ENCODE results near the gene GFPT2. TPM values are rescaled to one million over a fixed set of nuclear protein-coding genes. Genes with fewer than 3 reads are reported as not detected.

GFPT2 gene
- total RNA-seq, 1 donor from 2014 or later, result 47.9 TPM

- no peaks in the 10 kb centered on the region for H3K36me3 ChIP-seq
- no peaks in the 10 kb centered on the region for H3K9me3 ChIP-seq
- TF ChIP-seq POLR2AphosphoS5 (IDR thresholded peaks at IDR 0.05; ENCODE audit: insufficient read depth in 1 of 2, low read depth in 1 of 2), result no peak
- TF ChIP-seq CTCF (IDR thresholded peaks at IDR 0.05), result no peak
- no peaks in the 10 kb centered on the region for H3K27me3 ChIP-seq
- intact Hi-C loops (cut with DNase I), result no loop called here
- no peak overlapping the region for H3K4me3 ChIP-seq
- DNase-seq (ENCODE audit: extremely low spot score in 2 of 2), result no peak
- no peak overlapping the region for H3K27ac ChIP-seq
- H3K4me1 ChIP-seq, result peaks cover 5% of the 10 kb centered on the region
These were observed 14.2 kb upstream of the GFPT2 start for GRCh38 chr5:180367300-180367699.

- intact Hi-C loops (cut with DNase I), result no loop called here
- Histone ChIP-seq H3K27me3 (no peaks in the 10 kb centered on the region), H3K4me3 (no peak overlapping the region), H3K4me1 (peaks cover 5% of the 10 kb centered on the region), H3K36me3 (no peaks in the 10 kb centered on the region), H3K27ac (no peak overlapping the region), H3K9me3 (no peaks in the 10 kb centered on the region)
- DNase-seq (ENCODE audit: extremely low spot score in 2 of 2), result no peak
- no peak for TF ChIP-seq POLR2A (IDR thresholded peaks at IDR 0.05)
- no peak for TF ChIP-seq CTCF (IDR thresholded peaks at IDR 0.05)
These were observed 13.2 kb upstream of the GFPT2 start for GRCh38 chr5:180366326-180366725.

GRCh38 chr5:180365829-180366228 is 12.7 kb upstream of the GFPT2 start:
- no peaks in the 10 kb centered on the region for H3K27me3 ChIP-seq
- no peak overlapping the region for H3K4me3 ChIP-seq
- H3K36me3 ChIP-seq, result no peaks in the 10 kb centered on the region
- no peak for DNase-seq (ENCODE audit: extremely low spot score in 2 of 2)
- TF ChIP-seq POLR2AphosphoS5 (IDR thresholded peaks at IDR 0.05; ENCODE audit: insufficient read depth in 1 of 2, low read depth in 1 of 2) (no peak), POLR2A (IDR thresholded peaks at IDR 0.05) (no peak), CTCF (IDR thresholded peaks at IDR 0.05) (no peak)
- peaks cover 5% of the 10 kb centered on the region for H3K4me1 ChIP-seq
- intact Hi-C loops (cut with DNase I), result no loop called here
- no peak overlapping the region for H3K27ac ChIP-seq
- no peaks in the 10 kb centered on the region for H3K9me3 ChIP-seq

GRCh38 chr5:180364306-180364856 is 11.2 kb upstream of the GFPT2 start:
- H3K27ac ChIP-seq, result no peak overlapping the region
- no peaks in the 10 kb centered on the region for H3K9me3 ChIP-seq
- TF ChIP-seq POLR2A (IDR thresholded peaks at IDR 0.05), result no peak
- TF ChIP-seq POLR2AphosphoS5 (IDR thresholded peaks at IDR 0.05; ENCODE audit: insufficient read depth in 1 of 2, low read depth in 1 of 2), result no peak
- H3K27me3 ChIP-seq, result no peaks in the 10 kb centered on the region
- no peak for DNase-seq (ENCODE audit: extremely low spot score in 2 of 2)
- intact Hi-C loops (cut with DNase I), result no loop called here
- no peak overlapping the region for H3K4me3 ChIP-seq
- H3K36me3 ChIP-seq, result no peaks in the 10 kb centered on the region
- no peaks in the 10 kb centered on the region for H3K4me1 ChIP-seq

GRCh38 chr5:180360078-180360957 is 7.2 kb upstream of the GFPT2 start:
- TF ChIP-seq POLR2A (IDR thresholded peaks at IDR 0.05) (no peak), POLR2AphosphoS5 (IDR thresholded peaks at IDR 0.05; ENCODE audit: insufficient read depth in 1 of 2, low read depth in 1 of 2) (no peak), CTCF (IDR thresholded peaks at IDR 0.05) (no peak)
- Histone ChIP-seq H3K4me1 (no peaks in the 10 kb centered on the region), H3K27ac (no peak overlapping the region), H3K27me3 (no peaks in the 10 kb centered on the region), H3K9me3 (no peaks in the 10 kb centered on the region), H3K4me3 (no peak overlapping the region), H3K36me3 (no peaks in the 10 kb centered on the region)
- no peak for DNase-seq (ENCODE audit: extremely low spot score in 2 of 2)
- intact Hi-C loops (cut with DNase I), result no loop called here
